HepG2 (cell line): ENCODE data around the gene PSMD9. TPM values are rescaled to one million over a fixed set of nuclear protein-coding genes. Genes with fewer than 3 reads are reported as not detected.

Source experiments
- ATAC-seq: fragments of 200-7000 bp; cut with Tn5 transposase; 3 replicates; pipeline ENCODE4 v1.9.1; 2020; ENCODE audit warnings: mild to moderate bottlenecking, moderate library complexity
- BruUV-seq: library from RNA; stranded (reverse); fragments of 400-500 nt; replicated peaks from 2 replicates; lab custom pipeline; 2021; lab: Mats Ljungman, UMichigan
- CTCF ChIA-PET: fragments of 300-600 bp; formaldehyde crosslinking; extraction: SDS; loops from one replicate; lab custom pipeline; 2021; ENCODE audit warnings: low total read pairs, inconsistent platforms, low intra/inter-chr PET ratio; lab: Yijun Ruan, JAX
- POLR2A ChIA-PET: fragments of 350-600 bp; sonication (Branson Sonifier 250); formaldehyde crosslinking; loops from one replicate; lab custom pipeline; 2020; ENCODE audit warnings: antibody characterized with exemption, inconsistent platforms; lab: Yijun Ruan, JAX
- DNase-seq: peaks from one replicate; pipeline ENCODE4 v3.0.0-alpha.2; 2015; ENCODE audit warnings: low spot score
- FAIRE-seq: peaks from 3 replicates; lab custom pipeline; 2011; peaks lifted over from hg19 to GRCh38; lab: Jason Lieb, UNC
- H2AFZ ChIP-seq: one replicate; pipeline ENCODE4 v1.6.1; 2011; ENCODE audit warnings: low read length, inconsistent platforms
- H3K27ac ChIP-seq: fragments of 300-600 bp; 3 replicates; pipeline ENCODE4 v1.8.0; 2011; ENCODE audit warnings: mixed run types, mild to moderate bottlenecking, mixed read lengths, low read length, inconsistent platforms; ENCODE audit not compliant: insufficient read depth; ENCODE audit errors: extremely low read length
- H3K27me3 ChIP-seq, 2 experiments: fragments of 200-600 bp in 1 of 2; 2 replicates in 1 of 2; 3 replicates in 1 of 2; pipeline versions ENCODE4 v1.6.0 to v1.8.0; 2011; ENCODE audit warnings: low read length in 2 of 2, mild to moderate bottlenecking in 2 of 2, moderate library complexity in 2 of 2, inconsistent platforms in 1 of 2; ENCODE audit not compliant: insufficient read depth in 2 of 2, control insufficient read depth in 1 of 2
- H3K36me3 ChIP-seq, 2 experiments: fragments of 200-600 bp in 1 of 2; replicated peaks in 1 of 2; 2 replicates in 1 of 2; 3 replicates in 1 of 2; pipeline versions ENCODE4 v1.5.1 to v1.8.0; 2011; ENCODE audit warnings: low read length in 2 of 2, inconsistent platforms in 1 of 2; ENCODE audit not compliant: insufficient read depth in 2 of 2, control insufficient read depth in 1 of 2
- H3K4me1 ChIP-seq: 2 replicates; pipeline ENCODE4 v1.5.1; 2012; ENCODE audit warnings: low read length, inconsistent platforms; ENCODE audit not compliant: insufficient read depth
- H3K4me2 ChIP-seq: 2 replicates; pipeline ENCODE4 v1.6.0; 2011; ENCODE audit warnings: low read depth, low read length, inconsistent platforms
- H3K4me3 ChIP-seq, 3 experiments: fragments of 200-600 bp in 1 of 3; sonication (generic), shearing (Covaris generic) in 1 of 3; replicated peaks in 1 of 3; 2 replicates each; pipeline ENCODE4 v1.5.1; 2011 to 2016; ENCODE audit warnings: low read length in 3 of 3, inconsistent platforms in 2 of 3, low read depth in 2 of 3, mild to moderate bottlenecking in 2 of 3, control low read depth in 1 of 3, mixed read lengths in 1 of 3; ENCODE audit not compliant: insufficient read depth in 1 of 3
- H3K79me2 ChIP-seq: one replicate; pipeline ENCODE4 v1.6.1; 2011; ENCODE audit warnings: low read length, inconsistent platforms; ENCODE audit not compliant: insufficient read depth
- H3K9ac ChIP-seq: 2 replicates; pipeline ENCODE4 v1.6.0; 2011; ENCODE audit warnings: mild to moderate bottlenecking, low read depth, low read length, inconsistent platforms; ENCODE audit not compliant: insufficient read depth
- H3K9me3 ChIP-seq: 2 replicates; pipeline ENCODE4 v1.5.1; 2012; ENCODE audit warnings: mild to moderate bottlenecking, low read length
- H4K20me1 ChIP-seq: 2 replicates; pipeline ENCODE4 v1.6.0; 2011; ENCODE audit warnings: inconsistent platforms, mild to moderate bottlenecking, low read length, moderate library complexity; ENCODE audit not compliant: insufficient read depth
- ATF3 ChIP-seq: sonication (generic); formaldehyde crosslinking; IDR thresholded peaks from 2 replicates; pipeline ENCODE4 v1.4.0; 2020; ENCODE audit warnings: missing genetic modification reagents
- ATF7 ChIP-seq, 2 experiments: fragments of 450-650 bp in 1 of 2; sonication (generic) in 1 of 2; formaldehyde crosslinking in 1 of 2; IDR thresholded peaks; 2 replicates each; pipeline versions ENCODE4 v1.4.0 to v1.6.1; 2016 to 2020; ENCODE audit warnings: antibody characterized with exemption in 1 of 2, mild to moderate bottlenecking in 1 of 2, missing genetic modification reagents in 1 of 2
- BHLHE40 ChIP-seq: IDR thresholded peaks from 2 replicates; pipeline ENCODE4 v1.6.1; 2011; ENCODE audit warnings: low read length, improper control_type of control experiment
- EEA1 ChIP-seq: sonication (generic); formaldehyde crosslinking; IDR thresholded peaks from 2 replicates; pipeline ENCODE4 v1.5.1; 2020; ENCODE audit warnings: mild to moderate bottlenecking, missing genetic modification reagents, borderline replicate concordance
- HCFC1 ChIP-seq: fragments of 150-350 bp; IDR thresholded peaks from 2 replicates; pipeline ENCODE4 v1.6.1; 2014; ENCODE audit warnings: low read depth, low read length
- NFE2L1 ChIP-seq: sonication (generic); formaldehyde crosslinking; IDR thresholded peaks from 2 replicates; pipeline ENCODE4 v1.4.0; 2020; ENCODE audit warnings: missing genetic modification reagents, mild to moderate bottlenecking, borderline replicate concordance
- SMAD1 ChIP-seq: sonication (generic); formaldehyde crosslinking; IDR thresholded peaks from 2 replicates; pipeline ENCODE4 v1.4.0; 2020; ENCODE audit warnings: missing genetic modification reagents, low read depth, mild to moderate bottlenecking, borderline replicate concordance
- SP2 ChIP-seq: sonication (generic); formaldehyde crosslinking; IDR thresholded peaks from 2 replicates; pipeline ENCODE4 v1.5.1; 2020; ENCODE audit warnings: mild to moderate bottlenecking, missing genetic modification reagents
- ZC3H4 ChIP-seq: sonication (generic); formaldehyde crosslinking; IDR thresholded peaks from 2 replicates; pipeline ENCODE4 v1.4.0; 2020; ENCODE audit warnings: missing genetic modification reagents, borderline replicate concordance
- ZFP62 ChIP-seq: sonication (generic); formaldehyde crosslinking; IDR thresholded peaks from 2 replicates; pipeline ENCODE4 v1.4.0; 2020; ENCODE audit warnings: missing genetic modification reagents
- ZNF569 ChIP-seq: sonication (generic); formaldehyde crosslinking; IDR thresholded peaks from 2 replicates; pipeline ENCODE4 v1.5.0; 2020; ENCODE audit warnings: mild to moderate bottlenecking, missing genetic modification reagents, moderate library complexity, borderline replicate concordance
- ZNF644 ChIP-seq: IDR thresholded peaks from 2 replicates; pipeline ENCODE4 v1.6.1; 2016; ENCODE audit warnings: low read depth
- ZNF83 ChIP-seq: sonication (generic); formaldehyde crosslinking; IDR thresholded peaks from 2 replicates; pipeline ENCODE4 v1.4.0; 2020; ENCODE audit warnings: missing genetic modification reagents, mild to moderate bottlenecking, borderline replicate concordance
- WGBS: methylation state at CpG from one replicate; pipeline ENCODE4 v1.1.6; 2017; ENCODE audit warnings: low lambda C conversion rate; 5-methylcytosine and 5-hydroxymethylcytosine counted together
- in situ Hi-C: cut with HindIII; loops from 2 replicates; pipeline ENCODE4 v1.10.0; 2017; ENCODE audit warnings: low pct_unique_long_range_greater_than_20kb; ENCODE audit not compliant: extremely low pct_ligation_motif_present
- intact Hi-C: fragments of 100-400 bp; cut with micrococcal nuclease; formaldehyde crosslinking; loops from one replicate; pipeline ENCODE4 v1.10.0; 2022; ENCODE audit not compliant: unreplicated experiment
- polyA plus RNA-seq, 8 experiments: library from polyadenylated mRNA; depleted of rRNA in 3 of 8; stranded (reverse) in 7 of 8; unstranded in 1 of 8; fragments of >200 nt; fragmentation: Illumina TruSeq in 4 of 8; extraction: Trizol in 4 of 8; gene quantifications; 2 replicates each; pipeline versions ENCODE4 v1.2.1 to v1.2.3, GENCODE V29; 2011 to 2016; ENCODE audit warnings: low read depth in 4 of 8, missing spikeins in 1 of 8, mixed read lengths in 1 of 8; ENCODE audit not compliant: insufficient read depth in 1 of 8
- total RNA-seq, 5 experiments: library from RNA; depleted of rRNA; stranded (reverse); fragments of >200 nt; fragmentation: Illumina TruSeq; extraction: Trizol; gene quantifications; 2 replicates each; pipeline ENCODE4 v1.2.3, GENCODE V29; 2016; ENCODE audit warnings: low read depth in 1 of 5
- TF ChIP-seq, protein P1 (sequence below): sonication (generic); formaldehyde crosslinking; IDR thresholded peaks from 2 replicates; pipeline ENCODE4 v1.5.1; 2020; ENCODE audit warnings: missing genetic modification reagents, mild to moderate bottlenecking, borderline replicate concordance

Gene PSMD9
- total and polyA plus RNA-seq, 2 of the 13 experiments (the other 11 are each of a cell fraction or from before 2014, with no cell fraction given): 41.4 to 61.1 TPM

DNA sequence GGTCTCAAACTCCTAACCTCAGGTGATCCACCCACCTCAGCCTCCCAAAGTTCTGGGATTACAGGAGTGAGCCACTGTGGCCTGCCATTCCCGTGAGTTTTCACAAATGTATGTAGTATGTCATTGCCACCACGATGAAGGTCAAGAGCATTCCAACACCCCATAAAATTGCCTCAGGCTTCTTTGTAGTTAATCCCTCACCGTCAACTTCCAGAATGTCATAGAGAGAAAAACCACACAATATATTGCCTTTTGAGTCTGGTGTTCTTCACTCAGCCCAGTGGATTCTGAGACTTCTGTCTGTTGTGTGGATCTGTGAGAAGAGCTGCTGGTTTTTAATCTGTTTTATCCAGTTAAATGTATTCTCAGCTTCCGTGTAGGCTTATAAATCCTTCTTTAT is 17.2 kb downstream of the PSMD9 start:
- ATAC-seq (no peak), FAIRE-seq (no peak), DNase-seq (no peak)
- Histone ChIP-seq H3K9ac (no peak overlapping the region), H3K27me3 (no peaks in the 10 kb centered on the region; a peak in 1 of 5 replicates), H3K79me2 (no peaks in the 10 kb centered on the region), H3K4me3 (no peak overlapping the region), H3K36me3 (peaks cover 22 to 47% of the 10 kb centered on the region in 2 experiments; a peak in 4 of 5 replicates), H4K20me1 (no peaks in the 10 kb centered on the region), H3K4me1 (peaks cover 8% of the 10 kb centered on the region), H2AFZ (no peak overlapping the region), H3K4me2 (no peak overlapping the region), H3K9me3 (no peaks in the 10 kb centered on the region), H3K27ac (no peak overlapping the region)
- POLR2A ChIA-PET: no interaction called here
- no peak for TF ChIP-seq ZC3H4 (CRISPR knock-in tag)
- no peak for TF ChIP-seq NFE2L1 (CRISPR knock-in tag)
- TF ChIP-seq SMAD1: no peak
- no peak for TF ChIP-seq ATF7 (IDR thresholded peaks at IDR 0.05)
- TF ChIP-seq ATF7 (CRISPR knock-in tag; IDR thresholded peaks at IDR 0.05): no peak
- TF ChIP-seq ZNF83 (CRISPR knock-in tag): no peak
- TF ChIP-seq SP2 (CRISPR knock-in tag): no peak
- TF ChIP-seq ZFP62 (CRISPR knock-in tag): no peak
- TF ChIP-seq ZNF644 (CRISPR knock-in tag): no peak
- no peak for TF ChIP-seq BHLHE40
- TF ChIP-seq, protein P1, sequence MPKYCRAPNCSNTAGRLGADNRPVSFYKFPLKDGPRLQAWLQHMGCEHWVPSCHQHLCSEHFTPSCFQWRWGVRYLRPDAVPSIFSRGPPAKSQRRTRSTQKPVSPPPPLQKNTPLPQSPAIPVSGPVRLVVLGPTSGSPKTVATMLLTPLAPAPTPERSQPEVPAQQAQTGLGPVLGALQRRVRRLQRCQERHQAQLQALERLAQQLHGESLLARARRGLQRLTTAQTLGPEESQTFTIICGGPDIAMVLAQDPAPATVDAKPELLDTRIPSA: no peak
- TF ChIP-seq EEA1 (CRISPR knock-in tag): no peak
- TF ChIP-seq ZNF569 (CRISPR knock-in tag): no peak
- no peak for TF ChIP-seq HCFC1
- TF ChIP-seq ATF3 (CRISPR knock-in tag): no peak
- CTCF ChIA-PET: no interaction called here
- intact Hi-C loops (no loop called here), in situ Hi-C loops (no loop called here)
- WGBS: 96% methylated on average over 4 of the region's 4 CpGs
- BruUV-seq: no TSS peak
